Measurements from ENCODE around the gene CAB39L.
A peak's percentile ranks its signal among the peaks of the same experiment; 100 is the strongest.

CAB39L gene

GRCh38 chr13:49444524-49445395, 896 bp upstream of the CAB39L start:
- no peak for DNase-seq (ENCODE audit: low read depth)
- in situ Hi-C loops (cut with HindIII; ENCODE audit: low sequenced_read_pairs), result no loop called here
- H3K4me3 ChIP-seq (ENCODE audit: low read depth, low read length), result peak overlapping the region; percentile 69

GRCh38 chr13:49443357-49443703, 534 bp downstream of the CAB39L start:
- in situ Hi-C loops (cut with HindIII; ENCODE audit: low sequenced_read_pairs), result no loop called here
- DNase-seq (ENCODE audit: low read depth), result no peak
- TF ChIP-seq, protein P1, sequence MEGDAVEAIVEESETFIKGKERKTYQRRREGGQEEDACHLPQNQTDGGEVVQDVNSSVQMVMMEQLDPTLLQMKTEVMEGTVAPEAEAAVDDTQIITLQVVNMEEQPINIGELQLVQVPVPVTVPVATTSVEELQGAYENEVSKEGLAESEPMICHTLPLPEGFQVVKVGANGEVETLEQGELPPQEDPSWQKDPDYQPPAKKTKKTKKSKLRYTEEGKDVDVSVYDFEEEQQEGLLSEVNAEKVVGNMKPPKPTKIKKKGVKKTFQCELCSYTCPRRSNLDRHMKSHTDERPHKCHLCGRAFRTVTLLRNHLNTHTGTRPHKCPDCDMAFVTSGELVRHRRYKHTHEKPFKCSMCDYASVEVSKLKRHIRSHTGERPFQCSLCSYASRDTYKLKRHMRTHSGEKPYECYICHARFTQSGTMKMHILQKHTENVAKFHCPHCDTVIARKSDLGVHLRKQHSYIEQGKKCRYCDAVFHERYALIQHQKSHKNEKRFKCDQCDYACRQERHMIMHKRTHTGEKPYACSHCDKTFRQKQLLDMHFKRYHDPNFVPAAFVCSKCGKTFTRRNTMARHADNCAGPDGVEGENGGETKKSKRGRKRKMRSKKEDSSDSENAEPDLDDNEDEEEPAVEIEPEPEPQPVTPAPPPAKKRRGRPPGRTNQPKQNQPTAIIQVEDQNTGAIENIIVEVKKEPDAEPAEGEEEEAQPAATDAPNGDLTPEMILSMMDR (IDR thresholded peaks at IDR 0.05; ENCODE audit: low read depth, low read length, missing control alignments), result no peak
- peak overlapping the region; percentile 69 for H3K4me3 ChIP-seq (ENCODE audit: low read depth, low read length)

More at GRCh38 chr13:49444524-49445395, 896 bp upstream of the CAB39L start:
- TF ChIP-seq, protein P1 (IDR thresholded peaks at IDR 0.05; ENCODE audit: low read depth, low read length, missing control alignments), result no peak

DNA sequence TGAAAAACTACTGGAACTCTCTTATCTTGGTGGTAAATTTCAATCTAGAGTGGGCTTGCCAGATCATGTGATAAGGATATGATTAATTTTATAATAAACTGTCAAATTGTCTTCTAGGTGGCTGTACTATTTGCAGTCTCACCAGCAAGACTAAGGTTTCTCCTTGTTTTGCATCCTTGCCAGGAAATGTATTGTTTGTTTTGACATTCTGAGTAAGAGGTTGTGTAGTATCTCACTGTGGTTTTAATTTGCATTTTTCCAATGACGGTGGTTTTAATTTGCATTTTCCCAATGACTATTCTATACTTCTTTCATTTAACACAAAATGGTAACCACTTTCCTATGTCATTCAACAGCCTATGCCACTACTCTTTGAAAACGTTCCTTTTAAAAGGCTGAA, 2.0 kb downstream of the CAB39L start:
- no peak overlapping the region for H3K4me3 ChIP-seq (ENCODE audit: low read depth, low read length)
- TF ChIP-seq, protein P1 (IDR thresholded peaks at IDR 0.05; ENCODE audit: low read depth, low read length, missing control alignments), result no peak
- DNase-seq (ENCODE audit: low read depth), result peak; percentile 81
- in situ Hi-C loops (cut with HindIII; ENCODE audit: low sequenced_read_pairs), result no loop called here

DNA sequence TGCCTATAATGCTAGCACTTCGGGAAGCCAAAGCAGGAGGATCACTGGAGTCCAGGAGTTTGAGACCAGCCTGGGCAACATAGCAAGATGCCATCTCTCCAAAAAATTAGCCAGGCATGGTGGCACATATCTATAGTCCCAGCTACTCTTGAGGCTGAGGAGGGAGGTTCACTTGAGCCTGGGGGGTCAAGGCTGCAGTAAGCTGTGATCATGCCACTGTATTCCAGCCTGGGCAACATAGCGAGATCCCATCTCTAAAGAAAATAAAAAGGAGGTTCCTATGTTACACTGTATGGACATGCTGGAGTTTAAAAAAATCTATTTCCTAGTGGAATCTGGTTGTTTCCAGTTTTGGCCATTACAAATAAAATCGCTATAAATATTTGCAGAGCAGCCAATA, 2.6 kb downstream of the CAB39L start:
- TF ChIP-seq, protein P1 (IDR thresholded peaks at IDR 0.05; ENCODE audit: low read depth, low read length, missing control alignments), result no peak
- no peak for DNase-seq (ENCODE audit: low read depth)
- in situ Hi-C loops (cut with HindIII; ENCODE audit: low sequenced_read_pairs), result no loop called here
- H3K4me3 ChIP-seq (ENCODE audit: low read depth, low read length), result no peak overlapping the region

DNA sequence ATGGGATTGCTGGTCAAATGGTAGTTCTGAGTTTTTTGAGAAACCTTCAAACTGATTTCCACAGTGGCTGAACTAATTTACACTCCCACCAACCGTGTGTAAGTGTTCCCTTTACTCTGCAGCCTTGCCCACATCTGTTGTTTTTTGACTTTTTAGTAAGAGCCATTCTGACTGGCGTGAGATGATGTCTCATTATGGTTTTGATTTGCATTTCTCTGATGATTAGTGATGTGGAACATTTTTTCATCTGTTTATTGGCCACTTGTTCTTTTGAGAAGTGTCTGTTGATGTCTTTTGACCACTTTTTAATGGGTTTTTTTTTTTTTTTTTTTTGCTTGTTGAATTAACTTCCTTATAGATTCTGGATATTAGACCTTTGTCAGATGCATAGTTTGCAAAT, 4.3 kb downstream of the CAB39L start:
- H3K4me3 ChIP-seq (ENCODE audit: low read depth, low read length), result no peak overlapping the region
- in situ Hi-C loops (cut with HindIII; ENCODE audit: low sequenced_read_pairs), result no loop called here
- DNase-seq (ENCODE audit: low read depth), result no peak
- TF ChIP-seq, protein P1 (IDR thresholded peaks at IDR 0.05; ENCODE audit: low read depth, low read length, missing control alignments), result no peak

- H3K4me3 ChIP-seq (ENCODE audit: low read depth, low read length), result no peak overlapping the region
- no peak for DNase-seq (ENCODE audit: low read depth)
- TF ChIP-seq, protein P1 (IDR thresholded peaks at IDR 0.05; ENCODE audit: low read depth, low read length, missing control alignments), result no peak
- in situ Hi-C loops (cut with HindIII; ENCODE audit: low sequenced_read_pairs), result no loop called here
Observed at GRCh38 chr13:49437705-49438104, 6.2 kb downstream of the CAB39L start.

Data from astrocyte of the cerebellum (primary cell).